ENCODE data around the gene HIVEP3. TPM values are rescaled to one million over a fixed set of nuclear protein-coding genes. Genes with fewer than 3 reads are reported as not detected.

HIVEP3 gene
- total RNA-seq, 2 donors from 2014 or later = 2.3 to 12.8 TPM

DNA sequence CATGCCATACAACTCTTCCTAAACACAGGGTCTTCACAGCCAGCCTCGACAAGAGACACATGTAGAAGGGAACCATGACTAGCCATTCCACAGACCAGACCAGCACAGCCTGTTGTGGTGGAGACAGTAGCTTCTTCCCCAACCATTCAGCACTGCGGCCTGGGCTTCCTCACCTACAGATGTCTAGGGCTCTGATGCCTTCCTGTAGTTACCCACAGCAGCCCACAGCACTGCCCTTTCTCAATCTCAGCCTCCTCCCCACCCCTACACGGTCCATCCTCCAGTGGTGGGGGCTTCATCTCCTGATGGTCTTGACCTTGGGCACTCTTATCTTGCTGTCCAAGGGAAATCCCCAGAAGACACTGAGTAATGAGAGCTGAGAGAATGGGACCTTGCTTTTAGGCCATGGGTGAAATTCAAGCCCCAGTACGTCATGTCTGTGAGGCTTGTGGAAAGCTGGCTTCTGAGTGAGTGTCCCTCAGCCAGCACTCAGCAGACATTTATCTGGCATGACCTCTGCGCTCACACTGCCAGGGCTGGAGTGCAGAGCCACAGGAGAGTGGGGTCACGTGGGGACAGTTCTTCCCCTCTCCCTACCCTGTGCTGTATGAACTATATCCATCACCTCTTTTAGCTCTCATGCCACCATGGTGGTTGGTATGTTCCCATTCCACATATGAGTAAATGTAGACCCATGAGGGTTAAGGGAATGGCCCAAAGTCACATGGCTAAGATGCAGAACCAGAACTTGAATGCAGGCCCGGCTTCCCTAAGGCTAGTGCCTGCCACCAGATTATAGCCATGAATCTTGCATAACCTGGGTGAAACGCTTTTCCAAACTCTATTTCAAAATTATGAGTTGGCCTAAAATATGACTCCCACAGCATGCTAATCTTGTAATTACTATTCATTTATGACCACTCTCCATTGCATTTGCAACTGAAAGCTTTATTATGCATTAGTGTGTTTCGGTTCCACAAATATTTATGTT lies 104.7 kb downstream of the HIVEP3 start:
- ATAC-seq (ENCODE audit: insufficient number of reproducible peaks, low FRiP score, low read depth) = peak; percentile 38
- H3K4me1 ChIP-seq (ENCODE audit: control insufficient read depth in 1 of 2, low read depth in 2 of 2) = peaks cover 0 to 26% of the 10 kb centered on the region in 2 donors
- no peaks in the 10 kb centered on the region for H3K36me3 ChIP-seq
- TF ChIP-seq, protein P1, sequence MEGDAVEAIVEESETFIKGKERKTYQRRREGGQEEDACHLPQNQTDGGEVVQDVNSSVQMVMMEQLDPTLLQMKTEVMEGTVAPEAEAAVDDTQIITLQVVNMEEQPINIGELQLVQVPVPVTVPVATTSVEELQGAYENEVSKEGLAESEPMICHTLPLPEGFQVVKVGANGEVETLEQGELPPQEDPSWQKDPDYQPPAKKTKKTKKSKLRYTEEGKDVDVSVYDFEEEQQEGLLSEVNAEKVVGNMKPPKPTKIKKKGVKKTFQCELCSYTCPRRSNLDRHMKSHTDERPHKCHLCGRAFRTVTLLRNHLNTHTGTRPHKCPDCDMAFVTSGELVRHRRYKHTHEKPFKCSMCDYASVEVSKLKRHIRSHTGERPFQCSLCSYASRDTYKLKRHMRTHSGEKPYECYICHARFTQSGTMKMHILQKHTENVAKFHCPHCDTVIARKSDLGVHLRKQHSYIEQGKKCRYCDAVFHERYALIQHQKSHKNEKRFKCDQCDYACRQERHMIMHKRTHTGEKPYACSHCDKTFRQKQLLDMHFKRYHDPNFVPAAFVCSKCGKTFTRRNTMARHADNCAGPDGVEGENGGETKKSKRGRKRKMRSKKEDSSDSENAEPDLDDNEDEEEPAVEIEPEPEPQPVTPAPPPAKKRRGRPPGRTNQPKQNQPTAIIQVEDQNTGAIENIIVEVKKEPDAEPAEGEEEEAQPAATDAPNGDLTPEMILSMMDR (IDR thresholded peaks at IDR 0.05) = no peak
- no peaks in the 10 kb centered on the region for H3K27me3 ChIP-seq (replicated peaks; ENCODE audit: insufficient read depth)
- no peak for DNase-seq (ENCODE audit: low spot score)
- no peak overlapping the region for H3K4me3 ChIP-seq
- H3K27ac ChIP-seq = peak overlapping the region; percentile 28 to 49
- H3K9me3 ChIP-seq = no peaks in the 10 kb centered on the region

DNA sequence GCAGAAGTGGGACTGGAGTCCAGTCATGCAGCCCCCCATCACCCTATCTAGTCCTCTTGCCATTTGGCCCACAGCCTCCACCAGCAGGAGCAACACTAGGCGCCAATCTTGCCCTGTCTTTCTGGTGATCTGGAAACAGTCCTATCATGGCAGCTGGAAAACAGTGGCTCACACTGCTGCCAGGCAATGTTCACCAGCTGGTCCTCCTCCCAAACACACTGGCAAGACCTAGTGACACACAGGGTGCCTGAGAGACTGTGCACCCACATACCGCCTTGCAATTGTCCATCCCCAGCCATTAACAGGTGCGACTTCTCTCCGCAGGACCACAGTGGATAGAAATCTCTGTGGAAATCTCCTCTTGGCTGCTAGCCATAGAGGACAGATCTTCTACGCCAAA lies 105.5 kb downstream of the HIVEP3 start:
- TF ChIP-seq, protein P1 (IDR thresholded peaks at IDR 0.05) = no peak
- no peak overlapping the region for H3K4me3 ChIP-seq
- H3K9me3 ChIP-seq = no peaks in the 10 kb centered on the region
- no peak for ATAC-seq (ENCODE audit: insufficient number of reproducible peaks, low FRiP score, low read depth)
- peak overlapping the region; percentile 28 to 49 for H3K27ac ChIP-seq
- no peaks in the 10 kb centered on the region for H3K27me3 ChIP-seq (replicated peaks; ENCODE audit: insufficient read depth)
- peaks cover 0 to 26% of the 10 kb centered on the region in 2 donors for H3K4me1 ChIP-seq (ENCODE audit: control insufficient read depth in 1 of 2, low read depth in 2 of 2)
- no peak for DNase-seq (ENCODE audit: low spot score)
- H3K36me3 ChIP-seq = no peaks in the 10 kb centered on the region

DNA sequence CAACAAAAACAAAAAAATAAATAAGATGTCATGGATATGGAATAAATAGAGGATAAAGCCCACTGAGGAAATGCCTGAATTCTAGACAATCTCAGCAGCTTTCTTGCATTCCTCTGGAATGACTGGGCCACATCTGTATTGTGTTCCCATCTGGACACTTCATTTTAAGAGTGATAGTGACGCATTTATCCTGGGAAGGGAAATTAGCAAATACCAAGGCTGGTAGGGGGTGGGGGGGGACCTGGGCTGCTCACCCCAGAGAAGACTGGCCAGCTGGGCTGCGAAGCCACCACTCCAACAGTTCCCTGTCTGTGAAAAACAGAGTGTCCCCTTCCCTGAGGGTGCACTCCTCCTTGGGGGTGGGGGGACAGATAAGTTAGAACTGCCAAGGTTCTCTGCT lies 106.3 kb downstream of the HIVEP3 start:
- DNase-seq (ENCODE audit: low spot score) (no peak), ATAC-seq (ENCODE audit: insufficient number of reproducible peaks, low FRiP score, low read depth) (no peak)
- TF ChIP-seq, protein P1 (IDR thresholded peaks at IDR 0.05) = no peak
- Histone ChIP-seq H3K9me3 (no peaks in the 10 kb centered on the region), H3K27me3 (replicated peaks; ENCODE audit: insufficient read depth) (no peaks in the 10 kb centered on the region), H3K4me1 (ENCODE audit: control insufficient read depth in 1 of 2, low read depth in 2 of 2) (peaks cover 0 to 26% of the 10 kb centered on the region in 2 donors), H3K36me3 (no peaks in the 10 kb centered on the region), H3K4me3 (no peak overlapping the region), H3K27ac (no peak overlapping the region)

DNA sequence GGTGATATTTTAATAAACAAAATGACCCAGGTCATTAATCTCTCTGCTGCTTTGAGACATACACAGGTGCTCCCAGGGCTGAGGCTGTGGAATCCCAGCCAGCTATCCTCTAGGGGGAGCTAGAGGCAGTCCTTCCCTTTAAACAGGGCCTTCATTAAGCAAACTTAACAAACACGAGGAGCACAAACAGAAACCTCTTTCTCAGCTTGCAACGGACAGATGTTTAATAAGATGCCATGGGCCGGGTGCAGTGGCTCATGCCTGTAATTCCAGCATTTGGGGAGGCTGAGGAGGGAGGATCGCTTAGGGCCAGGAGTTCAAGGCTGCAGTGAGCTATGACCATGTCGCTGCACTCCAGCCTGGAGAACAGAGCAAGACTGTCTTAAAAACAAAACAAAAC lies 106.7 kb downstream of the HIVEP3 start:
- Histone ChIP-seq H3K27ac (no peak overlapping the region), H3K4me1 (ENCODE audit: control insufficient read depth in 1 of 2, low read depth in 2 of 2) (peaks cover 0 to 26% of the 10 kb centered on the region in 2 donors), H3K36me3 (no peaks in the 10 kb centered on the region), H3K4me3 (no peak overlapping the region), H3K27me3 (replicated peaks; ENCODE audit: insufficient read depth) (no peaks in the 10 kb centered on the region), H3K9me3 (no peaks in the 10 kb centered on the region)
- TF ChIP-seq, protein P1 (IDR thresholded peaks at IDR 0.05) = no peak
- DNase-seq (ENCODE audit: low spot score) = no peak
- ATAC-seq (ENCODE audit: insufficient number of reproducible peaks, low FRiP score, low read depth) = no peak

- no peaks in the 10 kb centered on the region for H3K9me3 ChIP-seq
- TF ChIP-seq, protein P1 (IDR thresholded peaks at IDR 0.05) = no peak
- ATAC-seq (ENCODE audit: insufficient number of reproducible peaks, low FRiP score, low read depth) = no peak
- H3K36me3 ChIP-seq = no peaks in the 10 kb centered on the region
- H3K4me3 ChIP-seq = no peak overlapping the region
- H3K4me1 ChIP-seq (ENCODE audit: control insufficient read depth in 1 of 2, low read depth in 2 of 2) = peaks cover 0 to 26% of the 10 kb centered on the region in 2 donors
- no peak overlapping the region for H3K27ac ChIP-seq
- DNase-seq (ENCODE audit: low spot score) = no peak
- no peaks in the 10 kb centered on the region for H3K27me3 ChIP-seq (replicated peaks; ENCODE audit: insufficient read depth)
These were observed 107.5 kb downstream of the HIVEP3 start for GRCh38 chr1:41811051-41811795.
